GM19438 (cell line): ENCODE measurements around the gene HMGCL.
"Not testable (repeated sequence)": the region's sequence is repeated elsewhere in the genome, so short reads cannot be mapped to it uniquely, and the experiment has no call there.

Experiments
- ATAC-seq: cut with Tn5 transposase; IDR thresholded peaks from one replicate; pipeline ENCODE4 v1.9.1; 2021; ENCODE audit warnings: low read depth; ENCODE audit not compliant: unreplicated experiment

Gene HMGCL

GRCh38 chr1:23825076-23825761 lies at the start of gene HMGCL:
Gene HMGCL (minus strand): TSS chr1:23825429. CDS start chr1:23825415, 14 bp downstream.
- ATAC-seq = peak; percentile 82

GRCh38 chr1:23872421-23872820 lies 47.2 kb upstream of the HMGCL start:
- ATAC-seq = no peak

- no peak for ATAC-seq
Observed at GRCh38 chr1:23869051-23869450, 43.8 kb upstream of the HMGCL start.

- ATAC-seq = peak; percentile 16
Observed at GRCh38 chr1:23868557-23869016, 43.4 kb upstream of the HMGCL start.

- peak; percentile 82 for ATAC-seq
Observed at GRCh38 chr1:23867895-23868556, 42.8 kb upstream of the HMGCL start, which contains the start of gene FUCA1. Gene FUCA1 (minus strand): TSS chr1:23868290. CDS start chr1:23868286, 4 bp downstream.

GRCh38 chr1:23867542-23867894 lies 42.3 kb upstream of the HMGCL start:
- ATAC-seq = peak; percentile 12

GRCh38 chr1:23865543-23865930 lies 40.3 kb upstream of the HMGCL start:
- no peak for ATAC-seq

GRCh38 chr1:23864801-23865542 lies 39.7 kb upstream of the HMGCL start:
- no peak for ATAC-seq

GRCh38 chr1:23862640-23863039 lies 37.4 kb upstream of the HMGCL start:
- ATAC-seq = no peak

GRCh38 chr1:23854568-23854967 lies 29.3 kb upstream of the HMGCL start:
- no peak for ATAC-seq

GRCh38 chr1:23853124-23853523 lies 27.9 kb upstream of the HMGCL start:
- ATAC-seq = not testable (repeated sequence)

GRCh38 chr1:23851406-23851805 lies 26.2 kb upstream of the HMGCL start:
- ATAC-seq = not testable (repeated sequence)

- no peak for ATAC-seq
Observed at GRCh38 chr1:23848673-23849616, 23.7 kb upstream of the HMGCL start.

GRCh38 chr1:23847482-23848095 lies 22.4 kb upstream of the HMGCL start:
- not testable (repeated sequence) for ATAC-seq

- no peak for ATAC-seq
Observed at GRCh38 chr1:23845163-23845562, 19.9 kb upstream of the HMGCL start.

- no peak for ATAC-seq
Observed at GRCh38 chr1:23843644-23844043, 18.4 kb upstream of the HMGCL start.

- peak; percentile 58 for ATAC-seq
Observed at GRCh38 chr1:23838401-23838866, 13.2 kb upstream of the HMGCL start.

GRCh38 chr1:23837908-23838307 lies 12.7 kb upstream of the HMGCL start:
- ATAC-seq = no peak

GRCh38 chr1:23836037-23836436 lies 10.8 kb upstream of the HMGCL start:
- no peak for ATAC-seq

- ATAC-seq = not testable (repeated sequence)
Observed at GRCh38 chr1:23834156-23834555, 8.9 kb upstream of the HMGCL start.
